Measurements from ENCODE around the gene PITPNM3.

DNA sequence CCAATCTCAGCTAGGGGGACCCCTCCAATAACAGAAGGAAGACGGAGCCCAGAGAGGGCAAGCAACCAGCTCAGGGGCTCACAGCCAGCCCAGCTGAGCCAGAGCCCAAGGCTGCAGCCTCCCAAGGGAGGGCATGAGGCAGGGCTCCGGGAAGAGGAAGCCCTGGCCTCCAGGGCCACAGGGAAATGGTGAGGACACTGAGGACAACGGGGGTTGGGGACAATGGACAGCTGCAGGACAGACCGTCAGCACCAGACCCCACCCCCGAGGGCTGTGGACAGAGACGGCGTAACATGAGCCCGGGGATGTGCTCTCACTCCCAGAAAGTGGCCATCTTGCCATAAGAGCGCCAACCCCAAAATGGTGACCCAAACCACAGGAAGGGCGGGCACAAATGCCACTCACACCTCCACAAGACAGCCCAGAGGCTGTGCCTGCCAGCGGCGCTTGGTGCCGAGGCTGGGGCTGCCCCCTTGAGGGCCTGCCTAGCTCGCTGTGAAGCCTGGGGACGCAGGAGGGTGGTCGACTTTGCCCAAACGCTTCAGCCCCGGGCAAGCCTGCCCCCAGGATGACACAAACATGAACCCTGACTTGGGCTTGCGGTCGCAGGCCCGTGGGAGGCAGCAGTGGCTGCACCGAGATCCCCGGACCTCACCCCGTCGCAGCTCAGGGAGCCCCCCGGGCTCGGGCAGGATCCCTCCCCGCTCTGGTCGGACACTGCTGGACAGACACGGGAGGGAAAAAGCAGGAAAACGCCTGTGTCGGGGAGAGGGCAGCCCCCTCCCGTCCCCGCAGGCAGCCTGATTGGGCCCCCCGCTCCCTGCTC is 101.6 kb downstream of the PITPNM3 start:
- TF ChIP-seq, protein P1, sequence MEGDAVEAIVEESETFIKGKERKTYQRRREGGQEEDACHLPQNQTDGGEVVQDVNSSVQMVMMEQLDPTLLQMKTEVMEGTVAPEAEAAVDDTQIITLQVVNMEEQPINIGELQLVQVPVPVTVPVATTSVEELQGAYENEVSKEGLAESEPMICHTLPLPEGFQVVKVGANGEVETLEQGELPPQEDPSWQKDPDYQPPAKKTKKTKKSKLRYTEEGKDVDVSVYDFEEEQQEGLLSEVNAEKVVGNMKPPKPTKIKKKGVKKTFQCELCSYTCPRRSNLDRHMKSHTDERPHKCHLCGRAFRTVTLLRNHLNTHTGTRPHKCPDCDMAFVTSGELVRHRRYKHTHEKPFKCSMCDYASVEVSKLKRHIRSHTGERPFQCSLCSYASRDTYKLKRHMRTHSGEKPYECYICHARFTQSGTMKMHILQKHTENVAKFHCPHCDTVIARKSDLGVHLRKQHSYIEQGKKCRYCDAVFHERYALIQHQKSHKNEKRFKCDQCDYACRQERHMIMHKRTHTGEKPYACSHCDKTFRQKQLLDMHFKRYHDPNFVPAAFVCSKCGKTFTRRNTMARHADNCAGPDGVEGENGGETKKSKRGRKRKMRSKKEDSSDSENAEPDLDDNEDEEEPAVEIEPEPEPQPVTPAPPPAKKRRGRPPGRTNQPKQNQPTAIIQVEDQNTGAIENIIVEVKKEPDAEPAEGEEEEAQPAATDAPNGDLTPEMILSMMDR (IDR thresholded peaks at IDR 0.05 in 8 of 11, conservative IDR thresholded peaks at IDR 0.05 in 3 of 11): no peak
- TF ChIP-seq POLR2A (IDR thresholded peaks at IDR 0.05): no peak

Measured in spleen (tissue), 7 donors.